MM.1S (cell line): ENCODE results near the gene MRPL27.

Experiments used
- CTCF ChIP-seq: fragments of 300-600 bp; sonication (generic); IDR thresholded peaks from 2 replicates; pipeline ENCODE4 v1.5.1; 2016; ENCODE audit warnings: antibody characterized with exemption, low read length, mixed read lengths
- EZH2 ChIP-seq: fragments of 300-600 bp; sonication (generic); optimal IDR thresholded peaks from 2 replicates; pipeline ENCODE3; 2017; ENCODE audit warnings: low read depth, mild to moderate bottlenecking, antibody characterized with exemption, low read length, mixed read lengths

GRCh38 chr17:50348522-50349242, 24.3 kb downstream of the MRPL27 start:
- no peak for TF ChIP-seq CTCF
- no peak for TF ChIP-seq EZH2
